GM18858 (cell line): ENCODE measurements around the gene NUP85.
"Not testable (repeated sequence)": the region's sequence is repeated elsewhere in the genome, so short reads cannot be mapped to it uniquely, and the experiment has no call there.

Experiments
- ATAC-seq: cut with Tn5 transposase; IDR thresholded peaks from one replicate; pipeline ENCODE4 v1.9.1; 2021; ENCODE audit not compliant: unreplicated experiment

Gene NUP85

GRCh38 chr17:75266316-75267152 is 61.1 kb downstream of the NUP85 start:
- no peak for ATAC-seq

- ATAC-seq = no peak
These were observed 61.6 kb downstream of the NUP85 start for GRCh38 chr17:75267153-75267410.

DNA sequence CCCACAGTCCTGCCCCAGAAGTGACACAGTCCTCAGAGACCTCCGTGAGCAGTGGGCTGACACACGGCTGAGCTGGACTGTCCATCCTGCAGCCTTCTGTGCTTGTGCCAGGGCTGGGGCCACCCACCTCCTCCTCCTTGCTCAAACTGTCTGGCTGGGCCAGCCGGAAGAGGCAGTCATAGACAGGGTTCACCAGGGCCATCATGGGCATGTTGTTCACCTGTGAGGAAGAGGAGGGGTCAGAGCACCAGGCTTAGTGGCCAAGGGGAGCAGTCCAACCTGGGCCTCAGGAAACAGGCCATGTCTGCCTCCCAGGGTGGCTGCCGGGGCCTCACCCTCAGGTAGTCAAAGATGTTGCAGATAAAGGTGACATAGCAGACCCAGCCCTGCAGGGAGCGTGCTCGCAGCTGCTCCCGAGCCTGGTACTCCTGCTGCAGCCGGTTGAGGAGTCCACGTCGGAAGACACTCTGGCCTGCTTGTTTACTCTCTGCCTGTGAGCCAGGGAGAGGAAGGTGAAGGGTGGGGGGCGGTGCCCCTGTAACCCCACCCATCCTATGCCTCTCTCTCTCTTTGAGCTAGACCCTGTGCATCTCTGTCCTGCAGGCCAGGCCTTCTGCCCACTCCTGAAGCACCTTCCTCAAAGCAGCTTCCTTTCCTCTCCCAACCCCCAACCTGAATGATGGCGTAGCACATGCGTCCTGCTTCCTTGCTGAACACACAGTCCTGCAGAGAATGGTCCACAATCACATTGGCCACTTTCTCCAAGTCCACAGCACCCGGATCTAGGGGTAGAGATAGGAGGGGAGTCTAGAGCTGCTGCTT is 62.1 kb downstream of the NUP85 start:
- no peak for ATAC-seq

DNA sequence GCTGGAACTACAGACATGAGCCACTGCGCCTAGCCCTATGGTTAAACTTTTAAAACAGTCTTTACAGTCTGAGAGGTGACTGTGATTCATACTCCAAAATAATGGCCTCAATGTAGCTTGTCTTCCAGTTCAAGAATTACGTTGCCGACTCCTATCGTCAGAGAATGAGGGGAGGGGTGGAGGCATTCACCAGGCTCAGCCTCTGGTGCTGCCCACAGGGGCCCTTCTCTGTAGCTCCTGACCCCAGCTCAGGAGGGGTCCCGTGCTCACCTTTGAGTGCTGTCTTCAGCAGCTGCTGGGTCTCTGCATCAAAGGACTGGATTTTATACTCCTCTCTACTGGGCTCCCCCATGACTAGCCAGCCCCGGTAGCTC is 64.4 kb downstream of the NUP85 start:
- ATAC-seq = no peak

DNA sequence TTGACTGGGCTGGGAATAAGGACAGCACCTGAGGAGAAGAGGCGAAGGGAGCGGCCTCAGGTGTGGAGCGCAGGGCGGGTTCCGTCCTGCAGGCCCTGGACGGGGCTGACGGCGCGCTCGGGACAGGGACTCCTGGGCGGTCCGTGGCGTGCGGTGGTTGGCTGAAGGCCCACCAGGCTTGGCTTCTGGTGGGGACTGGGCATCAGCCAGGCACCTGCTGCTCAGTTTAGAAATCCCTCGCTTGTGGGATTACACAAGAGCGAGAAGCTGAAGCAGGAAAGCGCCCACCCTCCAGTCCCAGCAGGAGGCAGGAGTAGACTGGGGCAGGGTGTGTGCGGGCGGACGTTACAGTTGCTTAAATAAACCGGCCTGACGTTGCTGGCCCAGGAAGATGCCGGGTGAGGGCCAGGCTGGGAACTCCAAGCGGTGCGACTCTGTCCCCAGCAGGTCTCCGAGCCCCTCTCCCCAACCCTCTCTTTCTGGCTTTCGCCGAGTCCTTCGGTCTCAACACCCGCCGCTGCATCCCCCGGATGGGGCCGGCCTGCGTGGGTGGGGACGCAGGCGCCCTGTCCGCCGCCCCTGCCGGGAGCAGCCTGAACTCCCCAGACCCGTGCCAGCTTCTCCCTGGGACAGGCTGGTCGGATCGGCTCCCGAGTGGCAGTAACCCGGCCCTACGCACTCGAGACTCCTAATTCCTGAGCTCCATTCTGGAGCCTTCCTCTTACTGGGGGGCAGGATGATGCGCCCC is 64.9 kb downstream of the NUP85 start:
- ATAC-seq = peak; percentile 18

DNA sequence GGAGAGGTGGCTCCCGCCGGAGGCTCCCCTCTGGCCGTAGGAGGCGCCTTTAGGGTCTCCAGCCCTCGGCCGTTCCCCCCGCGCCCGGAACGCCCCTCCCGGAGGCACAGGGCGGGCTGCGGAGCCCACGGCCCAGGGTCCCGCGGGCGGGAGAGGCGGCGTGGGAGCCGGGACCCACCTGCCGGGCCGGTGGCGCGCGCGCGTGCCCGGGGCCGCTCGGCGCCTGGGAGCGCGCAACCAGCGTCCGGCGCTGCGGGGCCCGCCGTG is 65.4 kb downstream of the NUP85 start, which contains the start of gene MIF4GD:
MIF4GD (minus strand) TSS at position 266 of the 267 bp plus-strand sequence. CDS start 1,036 bp downstream, outside the sequence.
- ATAC-seq = peak; percentile 37

DNA sequence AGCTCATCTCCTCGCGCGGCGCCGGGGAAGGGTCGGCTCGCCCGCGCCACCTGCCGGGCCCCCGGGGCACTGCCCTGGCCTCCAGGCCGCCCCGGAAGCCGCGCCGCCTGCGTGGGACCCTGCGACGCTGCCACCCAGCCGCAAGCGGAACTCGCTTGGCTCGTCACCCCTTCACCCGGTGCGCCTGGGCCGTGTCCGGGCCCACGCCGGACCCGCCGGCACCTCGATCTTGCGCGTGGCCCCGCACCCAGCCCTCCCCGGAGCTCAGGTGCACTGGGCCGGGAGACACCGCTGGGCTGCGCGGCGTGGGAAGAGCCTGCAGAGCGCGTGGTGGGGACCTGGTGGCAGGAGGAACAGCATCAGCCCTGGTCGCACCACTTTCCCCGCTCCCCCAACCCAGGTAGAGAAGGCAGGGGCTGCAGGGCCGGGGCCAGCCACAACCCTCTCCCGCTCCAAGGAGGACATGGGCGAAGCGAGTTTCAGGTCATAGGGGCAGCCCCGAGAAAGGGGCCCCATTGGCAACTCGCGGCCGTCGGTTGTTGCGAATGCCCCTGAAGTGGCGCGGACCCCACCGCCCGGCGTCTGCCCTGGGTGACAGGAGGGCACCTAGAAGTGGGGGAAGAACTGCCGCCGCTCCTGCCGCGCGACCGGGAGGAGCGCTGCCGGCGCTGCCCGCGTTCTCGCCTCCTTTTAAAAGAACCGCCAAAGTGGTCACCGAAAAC is 65.9 kb downstream of the NUP85 start:
- ATAC-seq = no peak

DNA sequence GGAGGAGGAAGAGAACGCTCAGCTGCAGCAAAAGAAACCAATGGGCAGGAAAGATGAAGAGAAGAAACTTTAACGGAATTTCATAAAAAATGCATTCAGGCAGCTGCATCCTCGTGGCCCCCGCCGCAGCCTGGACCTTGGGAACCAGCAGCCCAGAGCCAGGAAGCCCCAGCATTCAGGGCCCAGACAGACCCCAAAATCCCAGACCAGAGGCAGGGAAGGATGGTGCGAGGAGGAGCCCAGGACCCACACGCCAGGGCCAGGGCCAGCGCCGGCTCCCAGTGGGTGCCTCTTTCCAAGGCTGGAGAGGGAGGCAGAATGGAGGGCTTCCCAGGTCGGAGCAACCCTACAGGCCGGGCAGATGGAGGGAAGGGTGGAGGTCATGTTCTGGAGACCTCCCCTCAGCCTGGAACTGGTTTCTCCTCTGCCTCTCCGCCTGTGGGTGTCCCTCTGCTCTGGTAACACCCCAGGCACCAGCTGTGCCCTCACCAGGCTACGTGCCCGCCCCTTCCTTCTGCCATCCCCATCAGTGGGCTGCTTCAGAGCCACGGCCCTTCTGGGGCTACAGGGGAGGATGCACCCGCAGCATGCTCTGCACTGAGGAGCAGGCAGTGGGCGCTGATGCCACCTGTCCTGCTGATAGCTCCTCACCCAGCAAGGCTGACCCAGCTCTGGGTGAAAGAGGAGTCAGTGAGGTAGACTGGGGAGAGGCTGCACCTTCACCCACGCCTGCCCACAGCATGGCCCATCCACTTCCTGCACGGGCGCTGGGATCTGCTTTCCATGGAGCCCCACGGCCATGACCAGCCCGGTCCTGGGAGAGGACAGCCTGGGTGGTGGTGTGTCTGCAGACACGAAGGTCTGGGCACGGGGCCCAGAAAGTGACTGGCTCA is 66.7 kb downstream of the NUP85 start:
- ATAC-seq = no peak

DNA sequence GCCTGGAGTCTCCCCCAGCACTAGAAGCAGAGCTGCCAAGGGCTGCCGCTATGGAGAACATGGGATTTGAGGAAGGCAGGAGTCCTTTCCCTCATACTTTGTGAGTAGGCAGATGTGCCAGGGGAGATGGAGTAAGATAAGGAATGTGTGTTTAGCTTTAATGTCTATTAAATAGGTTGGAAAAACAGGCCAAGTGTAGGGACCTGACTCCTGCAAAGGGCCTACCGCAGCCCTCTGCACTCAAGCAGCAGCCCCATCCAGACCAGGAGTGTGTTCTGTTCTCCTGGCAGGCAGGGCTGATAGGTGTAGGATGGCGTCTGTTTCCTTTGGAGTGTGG is 67.3 kb downstream of the NUP85 start:
- no peak for ATAC-seq

- no peak for ATAC-seq
These were observed 68.7 kb downstream of the NUP85 start for GRCh38 chr17:75273977-75274708.

DNA sequence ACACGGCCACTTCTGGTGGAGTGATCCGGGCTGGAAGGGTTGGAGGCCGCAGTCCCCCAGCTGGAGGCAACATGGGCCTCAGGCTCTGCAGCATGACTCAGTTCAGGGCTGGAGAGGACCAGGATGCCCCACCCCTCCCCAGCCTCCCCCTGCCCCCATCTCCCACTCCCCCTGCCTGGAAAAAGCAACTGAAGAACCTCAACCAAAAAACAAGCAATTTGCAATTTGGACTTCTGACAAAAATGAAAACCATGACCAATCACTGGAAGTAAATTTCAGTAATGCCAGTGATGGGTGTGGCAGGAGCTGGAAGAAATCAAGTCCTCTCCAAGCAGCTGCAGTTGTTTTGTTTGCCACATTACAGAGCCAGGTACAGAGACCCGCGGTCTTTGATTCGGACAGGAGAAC is 72.2 kb downstream of the NUP85 start:
- ATAC-seq = no peak

GRCh38 chr17:75280189-75280588 is 74.7 kb downstream of the NUP85 start:
- not testable (repeated sequence) for ATAC-seq

- no peak for ATAC-seq
These were observed 79.6 kb downstream of the NUP85 start for GRCh38 chr17:75285123-75285522.
